ENCODE results near the gene CIAPIN1.

GRCh38 chr16:57396786-57397185 lies 50.4 kb downstream of the CIAPIN1 start:
- no peak for TF ChIP-seq CTCF (IDR thresholded peaks at IDR 0.05 in 2 of 3, conservative IDR thresholded peaks at IDR 0.05 in 1 of 3; ENCODE audit: borderline replicate concordance in 1 of 3, insufficient read depth in 1 of 3, low read depth in 2 of 3, low read length in 2 of 3)
- TF ChIP-seq ZFX (IDR thresholded peaks at IDR 0.05): no peak
- TF ChIP-seq EGR1 (IDR thresholded peaks at IDR 0.05; ENCODE audit: low read depth): no peak
- no peak for TF ChIP-seq POLR2A (IDR thresholded peaks at IDR 0.05; ENCODE audit: borderline replicate concordance, extremely low read depth, insufficient read depth, insufficient read length)
- no peak for TF ChIP-seq MAX (IDR thresholded peaks at IDR 0.05)
- TF ChIP-seq ELF1 (IDR thresholded peaks at IDR 0.05; ENCODE audit: borderline replicate concordance, low read depth): no peak
- no peak for TF ChIP-seq ZBTB33 (IDR thresholded peaks at IDR 0.05; ENCODE audit: extremely low read depth, insufficient replicate concordance, low read length)
- TF ChIP-seq POLR2AphosphoS5 (IDR thresholded peaks at IDR 0.05; ENCODE audit: low read depth, low read length): no peak
- TF ChIP-seq REST (IDR thresholded peaks at IDR 0.05; ENCODE audit: low read depth): no peak
- TF ChIP-seq CBX3 (IDR thresholded peaks at IDR 0.05; ENCODE audit: low read depth): no peak
- TF ChIP-seq SP1 (IDR thresholded peaks at IDR 0.05; ENCODE audit: low read depth): no peak
- no peak for TF ChIP-seq EZH2 (IDR thresholded peaks at IDR 0.05)
